ENCODE results near the gene GOLGA2. TPM values are rescaled to one million over a fixed set of nuclear protein-coding genes. Genes with fewer than 3 reads are reported as not detected.

Gene GOLGA2
- total RNA-seq, 1 donor from 2014 or later = 83.5 TPM

GRCh38 chr9:128222880-128223670, 52.7 kb downstream of the GOLGA2 start:
- ATAC-seq (no peak), DNase-seq (no peak)
- intact Hi-C loops (cut with micrococcal nuclease) = no loop called here

- ATAC-seq (no peak), DNase-seq (no peak)
- intact Hi-C loops (cut with micrococcal nuclease) = no loop called here
Observed at GRCh38 chr9:128222026-128222425, 53.8 kb downstream of the GOLGA2 start.

GRCh38 chr9:128219831-128220230, 56.0 kb downstream of the GOLGA2 start:
- intact Hi-C loops (cut with micrococcal nuclease) = no loop called here
- DNase-seq = no peak
- no peak for ATAC-seq

- intact Hi-C loops (cut with micrococcal nuclease) = no loop called here
- DNase-seq (peak; percentile 92), ATAC-seq (peak; percentile 89)
Observed at GRCh38 chr9:128218518-128219389, 57.1 kb downstream of the GOLGA2 start.

GRCh38 chr9:128218172-128218517, 57.7 kb downstream of the GOLGA2 start:
- no peak for DNase-seq
- ATAC-seq = no peak
- intact Hi-C loops (cut with micrococcal nuclease) = no loop called here

GRCh38 chr9:128216781-128217553, 58.8 kb downstream of the GOLGA2 start:
- no peak for DNase-seq
- intact Hi-C loops (cut with micrococcal nuclease) = no loop called here
- ATAC-seq = peak; percentile 11

- ATAC-seq (peak; percentile 58), DNase-seq (peak; percentile 60)
- intact Hi-C loops (cut with micrococcal nuclease) = no loop called here
Observed at GRCh38 chr9:128215491-128216409, 60.1 kb downstream of the GOLGA2 start.

- ATAC-seq = no peak
- DNase-seq = no peak
- intact Hi-C loops (cut with micrococcal nuclease) = no loop called here
Observed at GRCh38 chr9:128214571-128215490, 61.0 kb downstream of the GOLGA2 start.

GRCh38 chr9:128213746-128214497, 61.9 kb downstream of the GOLGA2 start:
- DNase-seq (no peak), ATAC-seq (no peak)
- intact Hi-C loops (cut with micrococcal nuclease) = no loop called here

GRCh38 chr9:128211981-128212281, 63.9 kb downstream of the GOLGA2 start:
- intact Hi-C loops (cut with micrococcal nuclease) = no loop called here
- no peak for ATAC-seq
- no peak for DNase-seq

- no peak for ATAC-seq
- no peak for DNase-seq
- intact Hi-C loops (cut with micrococcal nuclease) = no loop called here
Observed at GRCh38 chr9:128211186-128211980, 64.4 kb downstream of the GOLGA2 start.

GRCh38 chr9:128208946-128209669, 66.7 kb downstream of the GOLGA2 start:
- no peak for ATAC-seq
- no peak for DNase-seq
- intact Hi-C loops (cut with micrococcal nuclease) = no loop called here

GRCh38 chr9:128208386-128208785, 67.4 kb downstream of the GOLGA2 start:
- no peak for ATAC-seq
- intact Hi-C loops (cut with micrococcal nuclease) = no loop called here
- no peak for DNase-seq

- no peak for ATAC-seq
- intact Hi-C loops (cut with micrococcal nuclease) = no loop called here
- DNase-seq = no peak
Observed at GRCh38 chr9:128206916-128207910, 68.6 kb downstream of the GOLGA2 start.

- DNase-seq (no peak), ATAC-seq (no peak)
- intact Hi-C loops (cut with micrococcal nuclease) = no loop called here
Observed at GRCh38 chr9:128206484-128206883, 69.3 kb downstream of the GOLGA2 start.
